NCI-H146 (cell line): ENCODE measurements around the gene CFB.
"Not testable (repeated sequence)": the region's sequence is repeated elsewhere in the genome, so short reads cannot be mapped to it uniquely, and the experiment has no call there.

Source experiments
- DNase-seq: peaks from one replicate; lab custom pipeline; 2025; lab: John Stamatoyannopoulos, UW

The CFB gene

GRCh38 chr6:31911826-31912585 lies 33.9 kb upstream of the CFB start:
- no peak for DNase-seq

- DNase-seq, result no peak
Observed at GRCh38 chr6:31915351-31915750, 30.5 kb upstream of the CFB start.

DNA sequence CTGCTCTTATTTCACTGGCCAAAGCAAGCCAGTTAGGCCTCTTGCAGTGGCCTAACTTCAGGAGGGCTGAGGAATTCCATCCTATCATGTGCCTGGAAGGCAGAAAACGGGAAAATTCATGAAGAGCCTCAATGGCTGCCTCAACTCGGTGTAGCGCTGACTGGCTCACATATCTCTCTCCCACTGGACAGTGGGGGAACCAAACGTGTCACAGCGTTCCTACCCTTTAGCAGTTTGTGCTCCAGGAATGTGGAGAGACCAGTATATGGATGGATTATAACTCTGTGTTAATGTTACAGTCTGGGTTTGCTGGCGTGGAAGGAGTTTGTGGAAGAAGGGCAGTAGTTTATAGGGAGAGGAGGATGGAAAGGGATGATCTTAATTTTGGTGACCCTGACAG lies 30.1 kb upstream of the CFB start:
- no peak for DNase-seq

DNA sequence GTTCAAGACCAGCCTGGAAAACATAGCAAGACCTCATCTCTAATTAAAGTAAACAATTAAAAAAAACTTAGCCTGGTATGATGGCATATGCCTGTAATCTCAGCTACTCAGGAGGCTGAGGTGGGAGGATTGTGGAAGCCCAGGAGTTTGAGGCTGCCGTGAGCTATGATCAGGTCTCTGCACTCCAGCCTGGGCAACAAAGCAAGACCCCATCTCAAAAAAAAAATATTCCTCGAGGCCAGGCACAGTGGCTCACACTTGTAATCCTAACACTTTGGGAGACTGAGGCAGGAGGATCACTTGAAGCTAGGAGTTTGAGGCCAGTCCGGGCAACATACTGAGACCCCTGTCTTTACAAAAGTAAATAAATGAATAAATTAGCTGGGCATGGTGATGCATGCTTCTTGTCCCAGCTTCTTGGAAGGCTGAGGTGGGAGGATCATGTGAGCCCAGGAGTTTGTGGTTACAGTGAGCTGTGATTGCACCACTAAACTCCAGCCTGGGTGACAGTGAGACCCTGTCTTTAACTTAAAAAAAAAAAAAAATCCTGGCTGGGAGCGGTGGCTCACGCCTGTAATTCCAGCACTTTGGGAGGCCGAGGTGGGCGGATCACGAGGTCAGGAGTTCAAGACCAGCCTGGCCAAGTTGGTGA lies 27.7 kb upstream of the CFB start:
- no peak for DNase-seq

DNA sequence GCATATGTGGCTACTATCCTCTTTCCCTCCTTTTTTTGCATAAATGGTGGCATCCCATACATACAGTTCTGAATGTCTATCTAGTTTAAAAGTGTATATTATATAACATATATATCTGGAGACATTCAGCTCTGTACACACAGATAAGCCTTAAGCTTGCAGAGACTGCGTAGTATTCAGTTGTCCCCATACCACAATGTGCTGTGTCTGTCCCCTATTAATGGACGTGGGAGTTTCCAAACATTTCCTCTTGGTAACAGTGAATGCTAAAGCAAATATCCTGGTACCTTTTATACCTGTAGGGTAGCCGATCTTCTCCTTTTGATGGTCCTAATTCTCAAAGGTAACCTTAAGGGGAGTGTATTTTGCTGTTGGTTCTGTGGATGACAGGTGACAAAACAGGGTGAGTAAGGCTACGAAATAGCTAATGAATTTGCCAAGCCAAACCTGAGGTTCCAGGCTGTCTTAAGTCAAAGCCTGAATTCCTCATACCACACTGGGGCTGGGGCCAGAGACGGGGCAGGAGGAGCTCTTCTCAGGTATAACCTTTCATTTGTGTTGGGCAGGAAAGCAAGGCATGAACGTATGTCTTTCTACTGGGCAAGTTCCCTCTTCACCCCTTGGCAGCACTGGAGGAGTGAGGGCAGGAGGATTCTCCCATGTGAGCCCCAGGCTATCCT lies 26.1 kb upstream of the CFB start:
- DNase-seq, result no peak

- no peak for DNase-seq
Observed at GRCh38 chr6:31920811-31921210, 25.1 kb upstream of the CFB start.

- DNase-seq, result peak; percentile 9
Observed at GRCh38 chr6:31922942-31923341, 23.0 kb upstream of the CFB start.

- DNase-seq, result no peak
Observed at GRCh38 chr6:31927242-31927862, 18.5 kb upstream of the CFB start, which contains the start of gene C2. Gene C2, plus strand, starts transcription at chr6:31927717. Its CDS starts 36 bp downstream, at chr6:31927753.

- no peak for DNase-seq
Observed at GRCh38 chr6:31927863-31928671, 17.8 kb upstream of the CFB start.

GRCh38 chr6:31928672-31928939 lies 17.3 kb upstream of the CFB start:
- DNase-seq, result no peak

GRCh38 chr6:31930962-31931361 lies 14.9 kb upstream of the CFB start:
- DNase-seq, result no peak

GRCh38 chr6:31932137-31932536 lies 13.8 kb upstream of the CFB start:
- not testable (repeated sequence) for DNase-seq

DNA sequence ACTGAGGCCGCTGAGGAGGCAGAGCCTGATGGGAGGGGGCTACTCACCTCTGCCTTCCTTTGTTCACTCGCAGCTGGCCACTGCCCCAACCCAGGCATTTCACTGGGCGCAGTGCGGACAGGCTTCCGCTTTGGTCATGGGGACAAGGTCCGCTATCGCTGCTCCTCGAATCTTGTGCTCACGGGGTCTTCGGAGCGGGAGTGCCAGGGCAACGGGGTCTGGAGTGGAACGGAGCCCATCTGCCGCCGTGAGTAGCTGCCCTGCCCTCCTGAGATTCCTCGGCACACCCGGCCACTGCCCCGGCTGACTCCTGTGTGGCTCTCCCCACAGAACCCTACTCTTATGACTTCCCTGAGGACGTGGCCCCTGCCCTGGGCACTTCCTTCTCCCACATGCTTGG lies 12.4 kb upstream of the CFB start:
- no peak for DNase-seq

- no peak for DNase-seq
Observed at GRCh38 chr6:31935021-31935420, 10.9 kb upstream of the CFB start.

DNA sequence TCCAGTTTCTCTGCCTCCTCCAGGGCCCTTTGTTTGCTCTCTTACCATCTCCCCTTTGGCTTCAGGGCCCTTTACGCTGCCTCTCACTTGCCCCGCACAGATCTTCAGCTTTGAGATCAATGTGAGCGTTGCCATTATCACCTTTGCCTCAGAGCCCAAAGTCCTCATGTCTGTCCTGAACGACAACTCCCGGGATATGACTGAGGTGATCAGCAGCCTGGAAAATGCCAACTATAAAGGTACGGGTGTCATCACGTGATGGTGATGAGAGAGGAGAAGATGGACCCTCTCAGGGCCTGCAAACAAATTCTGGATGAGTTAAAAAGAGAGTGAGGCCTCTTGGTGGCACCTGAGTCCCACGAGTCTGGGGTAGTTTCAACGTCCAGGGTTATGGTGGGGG lies 10.1 kb upstream of the CFB start:
- no peak for DNase-seq

GRCh38 chr6:31940256-31940664 lies 5.6 kb upstream of the CFB start:
- DNase-seq, result no peak

DNA sequence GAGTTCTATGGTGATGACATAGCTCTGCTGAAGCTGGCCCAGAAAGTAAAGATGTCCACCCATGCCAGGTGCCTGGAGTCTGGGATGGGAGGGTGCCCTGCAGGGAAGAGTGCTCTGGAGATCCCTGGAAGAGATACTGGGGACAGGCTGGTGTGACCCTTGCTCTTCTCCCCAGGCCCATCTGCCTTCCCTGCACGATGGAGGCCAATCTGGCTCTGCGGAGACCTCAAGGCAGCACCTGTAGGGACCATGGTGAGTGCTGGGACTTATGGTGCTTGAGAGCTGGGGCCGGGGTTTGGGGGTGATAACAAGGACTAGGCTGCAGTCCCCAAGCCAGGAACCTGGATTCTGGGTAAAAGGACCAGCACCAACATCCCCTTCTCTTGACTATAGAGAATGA lies 2.2 kb upstream of the CFB start:
- no peak for DNase-seq

DNA sequence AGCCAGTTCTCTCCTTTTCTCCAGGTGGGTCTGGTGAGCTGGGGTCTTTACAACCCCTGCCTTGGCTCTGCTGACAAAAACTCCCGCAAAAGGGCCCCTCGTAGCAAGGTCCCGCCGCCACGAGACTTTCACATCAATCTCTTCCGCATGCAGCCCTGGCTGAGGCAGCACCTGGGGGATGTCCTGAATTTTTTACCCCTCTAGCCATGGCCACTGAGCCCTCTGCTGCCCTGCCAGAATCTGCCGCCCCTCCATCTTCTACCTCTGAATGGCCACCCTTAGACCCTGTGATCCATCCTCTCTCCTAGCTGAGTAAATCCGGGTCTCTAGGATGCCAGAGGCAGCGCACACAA lies 765 bp upstream of the CFB start:
- no peak for DNase-seq

- DNase-seq, result no peak
Observed at GRCh38 chr6:31946370-31946885, 533 bp downstream of the CFB start.

DNA sequence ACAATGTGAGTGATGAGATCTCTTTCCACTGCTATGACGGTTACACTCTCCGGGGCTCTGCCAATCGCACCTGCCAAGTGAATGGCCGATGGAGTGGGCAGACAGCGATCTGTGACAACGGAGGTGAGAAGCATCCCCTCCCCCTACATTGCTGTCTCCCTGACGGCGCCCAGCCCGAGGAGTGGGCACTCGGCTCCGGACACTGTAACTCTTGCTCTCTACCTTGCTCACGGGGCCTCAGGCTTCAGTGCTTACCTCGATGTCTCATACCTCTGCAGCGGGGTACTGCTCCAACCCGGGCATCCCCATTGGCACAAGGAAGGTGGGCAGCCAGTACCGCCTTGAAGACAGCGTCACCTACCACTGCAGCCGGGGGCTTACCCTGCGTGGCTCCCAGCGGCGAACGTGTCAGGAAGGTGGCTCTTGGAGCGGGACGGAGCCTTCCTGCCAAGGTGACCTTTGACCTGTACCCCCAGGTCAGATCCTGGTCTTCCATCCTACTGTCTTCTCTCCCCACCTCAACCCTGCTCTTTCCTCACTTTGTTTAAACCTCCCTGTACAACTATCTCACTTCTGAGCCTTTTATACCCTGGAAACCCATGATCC lies 1.3 kb downstream of the CFB start:
- no peak for DNase-seq

DNA sequence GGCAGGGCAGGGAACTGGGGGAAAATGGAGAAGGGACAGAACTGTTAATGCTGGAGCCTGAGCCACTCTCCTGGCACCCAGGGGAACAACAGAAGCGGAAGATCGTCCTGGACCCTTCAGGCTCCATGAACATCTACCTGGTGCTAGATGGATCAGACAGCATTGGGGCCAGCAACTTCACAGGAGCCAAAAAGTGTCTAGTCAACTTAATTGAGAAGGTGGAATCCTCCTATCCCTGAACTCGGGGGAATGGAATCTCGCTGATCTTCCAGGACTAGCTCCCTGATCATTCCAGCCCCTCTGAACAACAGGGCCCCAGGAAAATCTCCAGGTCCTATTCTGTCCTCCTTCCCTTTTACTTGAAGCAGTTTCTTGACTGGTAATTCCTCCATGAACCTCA lies 2.0 kb downstream of the CFB start:
- no peak for DNase-seq

- no peak for DNase-seq
Observed at GRCh38 chr6:31948306-31948705, 2.4 kb downstream of the CFB start.
